ENCODE results near the gene MFAP3L. TPM values are rescaled to one million over a fixed set of nuclear protein-coding genes. Genes with fewer than 3 reads are reported as not detected.
A peak's percentile ranks its signal among the peaks of the same experiment; 100 is the strongest.

MFAP3L gene
- total RNA-seq, 1 experiment from 2014 or later: 5.1 TPM

DNA sequence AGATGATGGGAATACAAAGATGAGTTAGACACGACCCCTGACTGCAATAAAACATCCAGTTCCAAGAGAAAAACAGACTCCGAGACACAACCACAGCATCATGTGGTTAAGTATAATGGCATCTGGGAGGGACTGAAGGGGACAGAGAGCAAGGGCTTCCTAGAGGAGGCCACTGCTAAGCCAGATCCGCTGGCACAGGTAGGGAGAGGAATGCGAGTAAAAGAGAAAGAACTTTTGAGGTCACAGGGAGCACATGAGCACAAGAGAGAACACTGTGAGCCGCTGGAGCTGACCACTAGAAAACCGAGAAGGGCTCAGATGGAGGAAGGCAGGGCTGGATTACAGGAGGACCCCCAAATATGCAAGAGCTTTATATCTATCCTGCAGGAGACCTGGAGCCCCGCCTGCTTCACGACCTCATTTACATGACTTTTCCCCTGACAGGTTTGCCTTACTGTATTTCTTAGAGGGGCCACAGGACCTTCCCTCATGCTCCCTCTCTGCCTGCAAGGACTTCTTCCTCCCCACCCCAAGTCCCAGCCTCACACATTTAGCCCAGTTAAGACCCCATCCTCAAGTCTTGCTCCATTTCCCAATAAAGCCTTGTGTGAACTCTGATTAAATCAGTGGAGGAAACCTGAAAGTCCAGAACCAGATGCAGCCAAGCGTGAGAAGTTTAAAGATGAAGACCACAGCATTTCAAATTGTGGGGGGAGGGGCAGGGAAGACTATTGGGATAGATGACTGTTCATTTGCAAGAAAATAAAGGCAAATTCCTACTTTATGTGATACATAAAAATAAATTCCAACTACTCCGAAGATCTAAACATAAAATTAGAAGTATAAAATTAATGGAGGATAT lies 29.6 kb downstream of the MFAP3L start:
- no peak overlapping the region for H2BK15ac ChIP-seq (ENCODE audit: low read depth, low read length)
- H3T11ph ChIP-seq (ENCODE audit: low read length): no peak overlapping the region
- peaks cover 0 to 6% (median 6%) of the 10 kb centered on the region in 3 experiments; a peak in 5 of 7 replicates for H3K36me3 Mint-ChIP-seq (ENCODE audit: insufficient read depth in 1 of 3, low read depth in 3 of 3)
- H3K79me1 ChIP-seq (ENCODE audit: insufficient read depth, low read depth, low read length, poor library complexity, severe bottlenecking): no peaks in the 10 kb centered on the region
- no peak overlapping the region for H3K4me2 ChIP-seq (ENCODE audit: insufficient read depth, insufficient read length, low read length)
- no peak overlapping the region for H3K4ac ChIP-seq (ENCODE audit: low read depth, low read length)
- no peak overlapping the region for H3K23ac ChIP-seq (ENCODE audit: insufficient read length, low read depth, low read length)
- peaks cover 0 to 2% of the 10 kb centered on the region in 2 experiments; a peak in 1 of 5 replicates for H3K9me3 Mint-ChIP-seq
- H2AFZ ChIP-seq (ENCODE audit: low read length): no peak overlapping the region
- peaks cover 3% of the 10 kb centered on the region; the same call in 1 of the 2 replicates for H3K4me1 ChIP-seq (ENCODE audit: insufficient read depth, low read length)
- H3K18ac ChIP-seq (ENCODE audit: insufficient read length, low read depth, low read length): no peak overlapping the region
- H2AK5ac ChIP-seq (ENCODE audit: insufficient read length, low read length): no peak overlapping the region
- H3K14ac ChIP-seq (ENCODE audit: insufficient read depth, low read length): no peak overlapping the region
- DNase-seq: no peak
- peak overlapping the region; percentile 3 to 58 (median 9); a peak in 3 of 7 replicates for H3K27ac Mint-ChIP-seq
- H2BK12ac ChIP-seq (ENCODE audit: insufficient read length, low read depth, low read length): no peak overlapping the region
- no peak overlapping the region for H3K27ac ChIP-seq (ENCODE audit: insufficient read length, low read depth, low read length)
- H2BK120ac ChIP-seq (ENCODE audit: low read depth, low read length, poor library complexity, severe bottlenecking): no peak overlapping the region
- H2BK5ac ChIP-seq (ENCODE audit: insufficient read length, low read length): no peak overlapping the region
- H4K5ac ChIP-seq (ENCODE audit: insufficient read length, low read depth, low read length): no peak overlapping the region
- no peak overlapping the region for H3K56ac ChIP-seq (ENCODE audit: insufficient read length, low read depth, low read length)
- WGBS (ENCODE audit: extremely low coverage, insufficient read length, low lambda C conversion rate): no CpG with 5 or more reads among the region's 10 CpGs
- no peak overlapping the region for H4K91ac ChIP-seq (ENCODE audit: insufficient read length, low read depth, low read length)
- no peak overlapping the region for H3K4me3 Mint-ChIP-seq
- H3K27me3 Mint-ChIP-seq (ENCODE audit: low read depth): no peaks in the 10 kb centered on the region; the same call in 1 of the 2 replicates
- no peaks in the 10 kb centered on the region for H4K20me1 ChIP-seq (ENCODE audit: control insufficient read depth, insufficient read depth, insufficient read length)
- H3K79me2 ChIP-seq (ENCODE audit: insufficient read depth, low read length): no peaks in the 10 kb centered on the region
- TF ChIP-seq CTCF (conservative IDR thresholded peaks at IDR 0.05): no peak
- no peak overlapping the region for H3K9ac ChIP-seq (ENCODE audit: extremely low read depth, insufficient read length, low read length)
- no peak overlapping the region for H2BK20ac ChIP-seq (ENCODE audit: low read depth, low read length, poor library complexity, severe bottlenecking)
- no peaks in the 10 kb centered on the region for H3K9me3 ChIP-seq (ENCODE audit: control insufficient read depth, low read depth, low read length)
- peaks cover 10 to 12% of the 10 kb centered on the region in 2 experiments for H3K4me1 Mint-ChIP-seq
- no peak overlapping the region for H4K8ac ChIP-seq (replicated peaks; ENCODE audit: insufficient read length, low read depth, low read length)
- H3K23me2 ChIP-seq (ENCODE audit: insufficient read length, low read depth, low read length, poor library complexity, severe bottlenecking): no peaks in the 10 kb centered on the region
- no peaks in the 10 kb centered on the region for H3K27me3 ChIP-seq (ENCODE audit: insufficient read depth, low read length)

Measured in H9 (cell line).